Osteoblast (primary cell): ENCODE data around the gene EPYC. TPM values are rescaled to one million over a fixed set of nuclear protein-coding genes. Genes with fewer than 3 reads are reported as not detected.

Source experiments
- DNase-seq: peaks from one replicate; pipeline ENCODE4 v3.0.0; 2011; ENCODE audit warnings: low spot score, mixed read lengths; ENCODE audit not compliant: insufficient read length; ENCODE audit errors: missing footprints
- H2AFZ ChIP-seq: 2 replicates; pipeline ENCODE4 v1.6.0; 2011; ENCODE audit warnings: mild to moderate bottlenecking, low read length
- H3K27ac ChIP-seq: 2 replicates; pipeline ENCODE4 v1.5.1; 2011; ENCODE audit warnings: mild to moderate bottlenecking, low read depth, low read length, moderate library complexity
- H3K27me3 ChIP-seq: 2 replicates; pipeline ENCODE4 v1.6.0; 2012; ENCODE audit warnings: mild to moderate bottlenecking, control low read depth, inconsistent platforms, low read length, moderate library complexity; ENCODE audit not compliant: insufficient read depth
- H3K36me3 ChIP-seq: 2 replicates; pipeline ENCODE4 v1.5.1; 2011; ENCODE audit warnings: mild to moderate bottlenecking, low read length, control low read depth, moderate library complexity; ENCODE audit not compliant: insufficient read depth
- H3K4me1 ChIP-seq: 2 replicates; pipeline ENCODE4 v1.5.1; 2011; ENCODE audit warnings: mild to moderate bottlenecking, low read length, control low read depth, moderate library complexity; ENCODE audit not compliant: insufficient read depth
- H3K4me2 ChIP-seq: 2 replicates; pipeline ENCODE4 v1.6.0; 2011; ENCODE audit warnings: mild to moderate bottlenecking, low read length; ENCODE audit not compliant: insufficient read depth
- H3K4me3 ChIP-seq: fragments of 200-600 bp; sonication (generic); 3 replicates; pipeline ENCODE4 v1.5.1; 2012; ENCODE audit warnings: mild to moderate bottlenecking, low read length, inconsistent platforms; ENCODE audit not compliant: insufficient read depth
- H3K79me2 ChIP-seq: 2 replicates; pipeline ENCODE4 v1.6.0; 2012; ENCODE audit warnings: mild to moderate bottlenecking, low read length, control low read depth, inconsistent platforms; ENCODE audit not compliant: insufficient read depth
- H3K9me3 ChIP-seq: 2 replicates; pipeline ENCODE4 v1.5.1; 2011; ENCODE audit warnings: low read depth, low read length, control low read depth
- H4K20me1 ChIP-seq: 2 replicates; pipeline ENCODE4 v1.6.0; 2012; ENCODE audit warnings: mild to moderate bottlenecking, low read length, control low read depth; ENCODE audit not compliant: insufficient read depth
- CTCF ChIP-seq: IDR thresholded peaks from 2 replicates; pipeline ENCODE4 v1.5.1; 2011; ENCODE audit warnings: mild to moderate bottlenecking, low read depth, low read length, moderate library complexity; ENCODE audit errors: extremely low read depth
- total RNA-seq: library from RNA; depleted of rRNA; stranded (reverse); fragments of >200 nt; gene quantifications from 2 replicates; pipeline ENCODE4 v1.2.3, GENCODE V29; 2012

EPYC gene
- total RNA-seq, 1 donor, result 1.8 TPM

GRCh38 chr12:90921536-90921935 is 83.2 kb downstream of the EPYC start:
- H3K27ac ChIP-seq, result peak overlapping the region; percentile 64
- no peak for DNase-seq

GRCh38 chr12:90920222-90920621 is 84.5 kb downstream of the EPYC start:
- Histone ChIP-seq H3K27ac (no peak overlapping the region), H2AFZ (no peak overlapping the region), H3K36me3 (no peaks in the 10 kb centered on the region), H3K79me2 (no peaks in the 10 kb centered on the region), H4K20me1 (no peaks in the 10 kb centered on the region), H3K4me2 (no peak overlapping the region), H3K4me3 (no peak overlapping the region), H3K9me3 (no peaks in the 10 kb centered on the region), H3K4me1 (peaks cover 14% of the 10 kb centered on the region), H3K27me3 (no peaks in the 10 kb centered on the region)
- no peak for TF ChIP-seq CTCF
- no peak for DNase-seq

More at GRCh38 chr12:90921536-90921935, 83.2 kb downstream of the EPYC start:
- TF ChIP-seq CTCF, result no peak
- Histone ChIP-seq H3K36me3 (no peaks in the 10 kb centered on the region), H3K79me2 (no peaks in the 10 kb centered on the region), H3K4me1 (peaks cover 14% of the 10 kb centered on the region), H4K20me1 (no peaks in the 10 kb centered on the region), H3K27me3 (no peaks in the 10 kb centered on the region), H3K4me3 (no peak overlapping the region), H3K4me2 (peak overlapping the region; percentile 24), H3K9me3 (no peaks in the 10 kb centered on the region), H2AFZ (no peak overlapping the region)

GRCh38 chr12:90917431-90917830 is 87.3 kb downstream of the EPYC start:
- Histone ChIP-seq H3K27me3 (no peaks in the 10 kb centered on the region), H3K79me2 (no peaks in the 10 kb centered on the region), H3K4me1 (peaks cover 12% of the 10 kb centered on the region), H3K4me3 (no peak overlapping the region), H2AFZ (peak overlapping the region; percentile 15), H3K9me3 (no peaks in the 10 kb centered on the region), H3K36me3 (no peaks in the 10 kb centered on the region), H3K4me2 (no peak overlapping the region), H4K20me1 (no peaks in the 10 kb centered on the region), H3K27ac (no peak overlapping the region)
- no peak for DNase-seq
- TF ChIP-seq CTCF, result no peak

- Histone ChIP-seq H3K79me2 (no peaks in the 10 kb centered on the region), H3K4me3 (no peak overlapping the region), H3K4me1 (peaks cover 2% of the 10 kb centered on the region), H3K4me2 (no peak overlapping the region), H4K20me1 (no peaks in the 10 kb centered on the region), H3K27ac (no peak overlapping the region), H3K27me3 (no peaks in the 10 kb centered on the region), H2AFZ (no peak overlapping the region), H3K36me3 (no peaks in the 10 kb centered on the region), H3K9me3 (no peaks in the 10 kb centered on the region)
- no peak for TF ChIP-seq CTCF
- DNase-seq, result no peak
Measured at GRCh38 chr12:90916516-90916915, 88.3 kb downstream of the EPYC start.
